ENCODE results near the gene GJB5.
"Not testable (repeated sequence)": the region's sequence is repeated elsewhere in the genome, so short reads cannot be mapped to it uniquely, and the experiment has no call there.

GJB5 gene

GRCh38 chr1:34754964-34755637 is at the start of gene GJB5:
GJB5 (plus strand) TSS chr1:34755047; CDS start chr1:34757331, 2,284 bp downstream.
- Histone ChIP-seq H3K9me3 (ENCODE audit: control insufficient read depth, insufficient read depth, low read length) (no peaks in the 10 kb centered on the region), H3K9ac (ENCODE audit: low read depth, low read length) (no peak within 1 kb of the TSS), H3K4me1 (ENCODE audit: insufficient read depth, low read length) (peaks cover 22% of the 10 kb centered on the region; the same call in 1 of the 2 replicates), H3K36me3 (ENCODE audit: insufficient read depth, low read length) (no peaks in the 10 kb centered on the region)

GRCh38 chr1:34705077-34705476 is 49.8 kb upstream of the GJB5 start:
- no peaks in the 10 kb centered on the region for H3K9me3 ChIP-seq (ENCODE audit: control insufficient read depth, insufficient read depth, low read length)
- no peak overlapping the region for H3K9ac ChIP-seq (ENCODE audit: low read depth, low read length)
- no peaks in the 10 kb centered on the region for H3K36me3 ChIP-seq (ENCODE audit: insufficient read depth, low read length)
- H3K4me1 ChIP-seq (ENCODE audit: insufficient read depth, low read length), result no peaks in the 10 kb centered on the region

DNA sequence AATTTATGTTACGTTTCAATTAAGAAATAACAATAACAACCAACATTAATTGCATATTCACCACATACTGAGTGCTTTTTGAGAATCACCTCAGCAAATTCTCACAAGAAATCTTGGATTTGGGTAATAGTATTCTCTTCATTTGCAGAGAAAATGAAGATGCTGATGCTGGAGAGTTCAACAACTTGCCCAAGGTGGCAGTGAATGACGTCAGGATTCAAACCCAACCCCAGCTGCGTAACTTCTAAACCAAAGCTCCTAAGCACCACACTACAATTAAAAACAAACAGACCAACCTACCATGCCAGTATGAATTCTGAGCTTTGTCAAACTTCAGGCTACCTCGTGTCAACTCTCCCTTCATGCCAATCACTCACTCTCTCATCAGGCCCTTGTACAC is 46.7 kb upstream of the GJB5 start:
- H3K36me3 ChIP-seq (ENCODE audit: insufficient read depth, low read length), result no peaks in the 10 kb centered on the region
- H3K4me1 ChIP-seq (ENCODE audit: insufficient read depth, low read length), result no peaks in the 10 kb centered on the region
- no peak overlapping the region for H3K9ac ChIP-seq (ENCODE audit: low read depth, low read length)
- no peaks in the 10 kb centered on the region for H3K9me3 ChIP-seq (ENCODE audit: control insufficient read depth, insufficient read depth, low read length)

GRCh38 chr1:34709547-34709946 is 45.3 kb upstream of the GJB5 start:
- Histone ChIP-seq H3K9me3 (ENCODE audit: control insufficient read depth, insufficient read depth, low read length) (no peaks in the 10 kb centered on the region), H3K36me3 (ENCODE audit: insufficient read depth, low read length) (no peaks in the 10 kb centered on the region), H3K4me1 (ENCODE audit: insufficient read depth, low read length) (no peaks in the 10 kb centered on the region), H3K9ac (ENCODE audit: low read depth, low read length) (no peak overlapping the region)

DNA sequence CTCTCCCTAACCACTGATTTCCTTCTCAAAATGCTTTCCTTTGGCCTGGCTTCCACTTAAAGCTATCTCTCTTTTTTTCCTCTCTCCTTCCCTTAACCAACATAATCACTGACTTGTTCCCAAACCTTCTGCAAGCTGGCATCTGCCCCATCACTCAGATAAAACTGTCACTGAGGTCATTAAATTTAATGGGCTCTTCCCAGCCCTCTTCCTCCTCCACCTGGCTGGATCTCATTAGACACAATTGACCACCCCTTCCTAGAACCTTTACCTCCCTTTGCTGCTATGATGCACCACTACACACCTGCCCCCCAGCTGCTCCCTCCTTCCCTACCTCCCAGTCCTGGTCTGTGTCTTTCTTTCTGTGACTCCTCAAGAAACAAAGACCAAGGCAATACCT is 44.0 kb upstream of the GJB5 start:
- Histone ChIP-seq H3K9me3 (ENCODE audit: control insufficient read depth, insufficient read depth, low read length) (no peaks in the 10 kb centered on the region), H3K4me1 (ENCODE audit: insufficient read depth, low read length) (no peaks in the 10 kb centered on the region), H3K36me3 (ENCODE audit: insufficient read depth, low read length) (no peaks in the 10 kb centered on the region), H3K9ac (ENCODE audit: low read depth, low read length) (no peak overlapping the region)

- Histone ChIP-seq H3K36me3 (ENCODE audit: insufficient read depth, low read length) (no peaks in the 10 kb centered on the region), H3K9me3 (ENCODE audit: control insufficient read depth, insufficient read depth, low read length) (no peaks in the 10 kb centered on the region), H3K4me1 (ENCODE audit: insufficient read depth, low read length) (no peaks in the 10 kb centered on the region), H3K9ac (ENCODE audit: low read depth, low read length) (no peak overlapping the region)
Observed at GRCh38 chr1:34711485-34711884, 43.4 kb upstream of the GJB5 start.

- Histone ChIP-seq H3K36me3 (ENCODE audit: insufficient read depth, low read length) (no peaks in the 10 kb centered on the region), H3K4me1 (ENCODE audit: insufficient read depth, low read length) (no peaks in the 10 kb centered on the region), H3K9ac (ENCODE audit: low read depth, low read length) (no peak overlapping the region), H3K9me3 (ENCODE audit: control insufficient read depth, insufficient read depth, low read length) (no peaks in the 10 kb centered on the region)
Observed at GRCh38 chr1:34712007-34712688, 42.7 kb upstream of the GJB5 start.

- no peak overlapping the region for H3K9ac ChIP-seq (ENCODE audit: low read depth, low read length)
- no peaks in the 10 kb centered on the region for H3K36me3 ChIP-seq (ENCODE audit: insufficient read depth, low read length)
- no peaks in the 10 kb centered on the region for H3K4me1 ChIP-seq (ENCODE audit: insufficient read depth, low read length)
Observed at GRCh38 chr1:34713443-34713842, 41.4 kb upstream of the GJB5 start.

GRCh38 chr1:34714386-34714785 is 40.5 kb upstream of the GJB5 start:
- no peaks in the 10 kb centered on the region for H3K4me1 ChIP-seq (ENCODE audit: insufficient read depth, low read length)

More at GRCh38 chr1:34713443-34713842, 41.4 kb upstream of the GJB5 start:
- H3K9me3 ChIP-seq (ENCODE audit: control insufficient read depth, insufficient read depth, low read length), result no peaks in the 10 kb centered on the region

GRCh38 chr1:34715139-34715538 is 39.7 kb upstream of the GJB5 start:
- H3K4me1 ChIP-seq (ENCODE audit: insufficient read depth, low read length), result no peaks in the 10 kb centered on the region
- no peak overlapping the region for H3K9ac ChIP-seq (ENCODE audit: low read depth, low read length)
- no peaks in the 10 kb centered on the region for H3K36me3 ChIP-seq (ENCODE audit: insufficient read depth, low read length)
- no peaks in the 10 kb centered on the region for H3K9me3 ChIP-seq (ENCODE audit: control insufficient read depth, insufficient read depth, low read length)

More at GRCh38 chr1:34714386-34714785, 40.5 kb upstream of the GJB5 start:
- Histone ChIP-seq H3K36me3 (ENCODE audit: insufficient read depth, low read length) (no peaks in the 10 kb centered on the region), H3K9ac (ENCODE audit: low read depth, low read length) (no peak overlapping the region), H3K9me3 (ENCODE audit: control insufficient read depth, insufficient read depth, low read length) (no peaks in the 10 kb centered on the region)

DNA sequence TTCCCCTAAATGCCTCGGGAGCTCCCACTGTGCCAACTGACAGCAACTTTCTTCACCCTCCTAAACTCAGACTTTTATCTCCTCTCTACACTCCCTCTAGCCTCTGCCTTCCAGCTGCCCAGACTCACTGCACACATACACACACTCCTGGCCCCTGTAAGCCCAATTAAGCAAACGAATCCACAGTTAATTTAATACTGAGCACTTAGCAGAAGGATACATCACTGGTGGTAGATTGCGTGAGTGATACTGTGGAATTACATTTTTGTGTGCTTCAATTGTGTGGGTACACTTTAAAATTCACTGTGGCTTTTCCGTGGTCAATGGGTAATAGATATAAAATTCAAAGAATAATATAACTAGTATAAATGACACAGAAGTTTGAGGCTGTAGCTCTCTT is 33.6 kb upstream of the GJB5 start:
- Histone ChIP-seq H3K4me1 (ENCODE audit: insufficient read depth, low read length) (no peaks in the 10 kb centered on the region), H3K9ac (ENCODE audit: low read depth, low read length) (no peak overlapping the region), H3K36me3 (ENCODE audit: insufficient read depth, low read length) (no peaks in the 10 kb centered on the region), H3K9me3 (ENCODE audit: control insufficient read depth, insufficient read depth, low read length) (no peaks in the 10 kb centered on the region)

- H3K9ac ChIP-seq (ENCODE audit: low read depth, low read length), result no peak overlapping the region
Observed at GRCh38 chr1:34721646-34722355, 33.0 kb upstream of the GJB5 start.

GRCh38 chr1:34726861-34727260 is 28.0 kb upstream of the GJB5 start:
- Histone ChIP-seq H3K9me3 (ENCODE audit: control insufficient read depth, insufficient read depth, low read length) (no peaks in the 10 kb centered on the region), H3K9ac (ENCODE audit: low read depth, low read length) (no peak overlapping the region), H3K36me3 (ENCODE audit: insufficient read depth, low read length) (no peaks in the 10 kb centered on the region), H3K4me1 (ENCODE audit: insufficient read depth, low read length) (no peaks in the 10 kb centered on the region)

More at GRCh38 chr1:34721646-34722355, 33.0 kb upstream of the GJB5 start:
- no peaks in the 10 kb centered on the region for H3K36me3 ChIP-seq (ENCODE audit: insufficient read depth, low read length)
- no peaks in the 10 kb centered on the region for H3K9me3 ChIP-seq (ENCODE audit: control insufficient read depth, insufficient read depth, low read length)
- H3K4me1 ChIP-seq (ENCODE audit: insufficient read depth, low read length), result no peaks in the 10 kb centered on the region

DNA sequence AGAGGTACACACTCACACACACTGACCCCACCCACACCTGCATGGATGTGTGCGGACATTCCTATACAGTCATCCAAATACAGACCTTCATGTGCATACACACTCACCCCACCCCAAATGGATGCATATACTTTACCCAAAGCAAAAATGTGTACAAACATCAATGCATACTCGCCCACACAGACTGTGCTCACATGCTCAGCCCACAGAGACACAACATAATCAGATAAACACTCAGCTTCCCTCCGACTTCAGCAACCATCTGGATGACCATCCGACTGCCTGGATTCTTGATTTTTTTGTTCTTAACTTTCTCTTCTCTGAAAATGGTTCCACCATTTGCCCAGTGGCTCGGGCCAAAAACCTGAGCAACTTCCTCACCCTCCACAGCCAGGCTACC is 24.4 kb upstream of the GJB5 start:
- no peaks in the 10 kb centered on the region for H3K36me3 ChIP-seq (ENCODE audit: insufficient read depth, low read length)
- H3K9ac ChIP-seq (ENCODE audit: low read depth, low read length), result no peak overlapping the region
- H3K9me3 ChIP-seq (ENCODE audit: control insufficient read depth, insufficient read depth, low read length), result no peaks in the 10 kb centered on the region
- no peaks in the 10 kb centered on the region for H3K4me1 ChIP-seq (ENCODE audit: insufficient read depth, low read length)

DNA sequence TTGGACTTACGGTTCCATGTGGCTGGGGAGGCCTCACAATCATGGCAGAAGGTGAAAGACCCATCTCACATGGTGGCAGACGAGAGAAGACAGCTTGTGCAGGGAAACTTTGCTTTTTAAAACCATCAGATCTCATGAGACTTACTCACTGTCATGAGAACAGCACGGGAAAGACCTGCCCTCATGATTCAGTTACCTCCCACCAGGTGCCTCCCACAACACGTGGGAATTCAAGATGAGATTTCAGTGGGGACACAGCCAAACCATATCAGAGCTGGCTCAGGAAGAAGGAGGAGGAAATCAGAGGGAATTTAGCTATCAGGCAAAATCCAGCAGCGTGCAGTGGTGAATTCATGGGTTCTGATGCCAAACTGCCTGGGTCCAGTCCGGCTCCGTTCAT is 22.0 kb upstream of the GJB5 start:
- not testable (repeated sequence) for H3K4me1 ChIP-seq (ENCODE audit: insufficient read depth, low read length); H3K9me3 ChIP-seq (ENCODE audit: control insufficient read depth, insufficient read depth, low read length); H3K9ac ChIP-seq (ENCODE audit: low read depth, low read length); H3K36me3 ChIP-seq (ENCODE audit: insufficient read depth, low read length)
